Measurements from ENCODE around the gene COL17A1. TPM values are rescaled to one million over a fixed set of nuclear protein-coding genes. Genes with fewer than 3 reads are reported as not detected.

Gene COL17A1
- total RNA-seq, 1 donor from 2014 or later, result not detected

DNA sequence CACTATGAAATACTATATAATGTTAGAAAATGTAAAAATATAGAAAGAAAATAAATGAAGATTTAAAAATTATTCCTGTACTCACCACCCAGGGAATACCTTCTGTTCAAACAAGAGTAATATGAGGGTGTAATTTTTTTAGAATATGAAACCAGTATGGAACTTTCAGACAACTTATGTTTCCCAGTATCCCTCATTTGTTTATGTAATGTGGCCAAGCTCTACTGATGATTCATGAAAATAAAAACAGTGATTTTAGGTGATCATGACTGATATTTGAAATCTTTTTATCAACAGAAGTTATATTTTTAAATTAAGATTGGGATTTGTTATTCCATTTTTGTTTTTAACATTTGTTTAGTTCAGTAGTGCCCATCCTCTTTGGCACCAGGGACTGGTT is 100.0 kb downstream of the COL17A1 start:
- no peak for DNase-seq

DNA sequence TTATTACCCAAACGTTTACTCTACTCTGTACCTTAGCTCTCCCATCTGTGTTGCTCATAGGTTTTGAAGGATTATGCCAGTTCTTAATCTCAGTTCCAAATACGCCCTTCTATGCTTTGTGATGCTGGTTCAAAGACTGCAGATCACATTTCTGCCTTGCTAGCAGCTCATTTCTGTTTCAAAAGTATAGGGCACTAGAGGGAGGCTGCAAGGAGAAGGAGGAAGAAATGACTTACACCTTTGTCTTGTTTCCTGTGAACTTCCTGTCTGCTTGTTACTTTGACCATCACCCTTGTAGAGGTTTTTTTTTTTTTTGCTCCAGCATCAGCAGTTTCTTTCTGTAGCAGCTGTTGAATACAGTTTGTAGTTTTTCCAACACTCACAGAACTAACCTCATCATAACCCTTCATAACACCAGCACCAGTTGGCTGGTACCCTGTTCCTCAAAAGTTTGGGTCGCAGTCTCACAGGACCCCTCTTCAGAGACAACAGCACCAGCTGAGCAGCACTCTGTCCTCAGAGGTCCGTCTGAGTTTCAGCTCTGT is 102.2 kb downstream of the COL17A1 start:
- no peak for DNase-seq

DNA sequence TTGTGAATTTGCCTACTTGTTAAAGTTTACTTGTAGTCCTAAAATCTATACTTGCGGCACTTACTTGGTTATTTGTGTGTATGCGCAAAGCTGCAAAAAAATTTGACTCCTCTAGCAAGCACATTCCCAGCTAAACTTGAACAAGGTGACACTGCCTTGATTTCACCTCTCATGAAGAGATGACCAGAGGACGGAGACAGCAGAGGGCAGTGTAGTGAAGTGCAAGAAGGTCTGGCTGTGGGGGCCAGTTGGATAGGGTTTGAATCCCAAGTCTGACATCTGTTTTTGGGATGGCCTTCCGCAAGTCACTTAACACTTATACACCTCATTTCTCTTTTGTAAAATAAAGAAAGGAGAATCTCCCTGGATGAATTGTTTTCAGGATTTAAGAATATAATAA is 103.0 kb downstream of the COL17A1 start:
- peak; percentile 5 for DNase-seq

Other genes starting within 250 kb of the COL17A1 start
- 8.7 TPM for gene SH3PXD2A, start 230.3 kb downstream of the COL17A1 start, total RNA-seq
- 3.1 TPM for gene STN1, start 167.7 kb downstream of the COL17A1 start, total RNA-seq
- gene SLK, start 118.7 kb downstream of the COL17A1 start, total RNA-seq, result 76.7 TPM
- 20.1 TPM for gene SFR1, start 36.3 kb upstream of the COL17A1 start, total RNA-seq
- 16.7 TPM for gene CFAP43, start 146.5 kb upstream of the COL17A1 start, total RNA-seq
- 26.4 TPM for gene GSTO1, start 169.0 kb upstream of the COL17A1 start, total RNA-seq
- gene GSTO2, start 183.3 kb upstream of the COL17A1 start, total RNA-seq, result 0.62 TPM